Transverse colon (tissue), 4 donors: ENCODE measurements around the gene DIS3L2. TPM values are rescaled to one million over a fixed set of nuclear protein-coding genes. Genes with fewer than 3 reads are reported as not detected.
"Not testable (repeated sequence)": the region's sequence is repeated elsewhere in the genome, so short reads cannot be mapped to it uniquely, and the experiment has no call there.

Source experiments
- DNase-seq: peaks from one replicate; pipeline ENCODE4 v3.0.0-alpha.2; 2019
- H3K27ac ChIP-seq, 4 donors: fragments of 200-600 bp; sonication (generic); 2 replicates each; pipeline ENCODE4 v1.5.1; 2016 to 2018; ENCODE audit warnings: inconsistent platforms in 4 of 4
- H3K27me3 ChIP-seq: fragments of 200-600 bp; sonication (generic); 2 replicates; pipeline ENCODE4 v1.5.1; 2017; ENCODE audit warnings: inconsistent platforms
- H3K36me3 ChIP-seq, 4 donors: fragments of 200-600 bp; sonication (generic); 2 replicates each; pipeline ENCODE4 v1.5.1; 2017 to 2019; ENCODE audit warnings: inconsistent platforms in 4 of 4
- H3K4me1 ChIP-seq, 4 donors: fragments of 200-600 bp; sonication (generic); 2 replicates each; pipeline ENCODE4 v1.5.1; 2017 to 2020; ENCODE audit warnings: inconsistent platforms in 4 of 4
- H3K4me3 ChIP-seq, 4 donors: fragments of 200-600 bp; sonication (generic); 1 replicate in 1 of 4; 2 replicates in 3 of 4; pipeline versions ENCODE4 v1.5.1 to v1.6.1; 2017 to 2019; ENCODE audit warnings: inconsistent platforms in 4 of 4
- H3K9me3 ChIP-seq, 2 donors: fragments of 200-600 bp; sonication (generic); 2 replicates each; pipeline ENCODE4 v1.5.1; 2017 to 2019; ENCODE audit warnings: inconsistent platforms in 2 of 2
- EP300 ChIP-seq: sonication (generic); formaldehyde crosslinking; IDR thresholded peaks from one replicate; pipeline ENCODE4 v1.6.1; 2017; ENCODE audit warnings: antibody characterized with exemption, low read depth
- POLR2A ChIP-seq: fragments of 450-650 bp; IDR thresholded peaks from one replicate; pipeline ENCODE4 v1.6.1; 2016; ENCODE audit warnings: antibody characterized with exemption, mild to moderate bottlenecking, moderate library complexity
- POLR2AphosphoS5 ChIP-seq, 3 donors: sonication (generic); formaldehyde crosslinking; IDR thresholded peaks; one replicate each; pipeline ENCODE4 v1.6.1; 2016; ENCODE audit warnings: antibody characterized with exemption in 3 of 3
- WGBS, 2 donors: methylation state at CpG; one replicate each; pipeline ENCODE4 v1.1.5; 2018; ENCODE audit warnings: low coverage in 1 of 2; 5-methylcytosine and 5-hydroxymethylcytosine counted together
- in situ Hi-C, 4 donors: fragments of 200-750 bp; cut with MboI; loops; one replicate each; pipeline versions ENCODE4 v1.15.0 to v1.15.1; 2017; ENCODE audit warnings: low sequenced_read_pairs in 3 of 4, low pct_ligation_motif_present in 1 of 4, low pct_unique_long_range_greater_than_20kb in 1 of 4
- intact Hi-C: fragments of 100-400 bp; cut with DNase I; formaldehyde crosslinking; loops from one replicate; pipeline ENCODE4 v1.15.1; 2023; ENCODE audit warnings: low total_unique reads
- total RNA-seq, 4 donors: library from RNA; depleted of rRNA; stranded (reverse); fragments of >200 nt; gene quantifications; one replicate each; pipeline ENCODE4 v1.1.0, GENCODE V29; 2016
- TF ChIP-seq, protein P1 (sequence below), 5 experiments: fragments of 200-600 bp in 3 of 5; fragments of 450-650 bp in 2 of 5; sonication (generic) in 3 of 5; IDR thresholded peaks; 1 replicate in 2 of 5; 2 replicates in 3 of 5; pipeline ENCODE4 v1.5.1; 2016 to 2017; ENCODE audit warnings: antibody characterized with exemption in 5 of 5, inconsistent platforms in 3 of 5, mild to moderate bottlenecking in 2 of 5, moderate library complexity in 1 of 5

DIS3L2 gene
- total RNA-seq, 4 donors from 2014 or later, result 24.7 to 99.9 (median 51.2) TPM

DNA sequence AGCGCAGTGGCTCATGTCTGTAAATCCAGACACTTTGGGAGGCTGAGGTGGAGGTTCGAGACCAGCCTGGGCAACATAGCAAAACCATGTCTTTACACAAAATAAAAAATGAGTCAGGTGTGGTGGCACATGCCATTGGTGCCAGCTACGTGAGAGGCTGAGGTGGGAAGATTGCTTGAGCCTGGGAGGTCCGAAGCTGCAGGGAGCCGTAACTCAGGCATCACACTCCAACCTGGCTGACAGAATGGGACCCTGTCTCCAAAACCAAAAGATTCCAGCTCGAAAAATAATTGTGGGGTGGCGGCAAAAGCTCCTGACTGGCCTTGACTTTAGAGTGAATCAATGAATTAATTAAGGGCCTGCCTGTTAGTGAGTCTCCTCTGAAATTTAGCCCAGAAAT, 415.8 kb downstream of the DIS3L2 start:
- no peak for DNase-seq
- Histone ChIP-seq H3K27me3 (peaks cover 13% of the 10 kb centered on the region), H3K36me3 (no peaks in the 10 kb centered on the region), H3K4me3 (no peak overlapping the region), H3K4me1 (no peaks in the 10 kb centered on the region), H3K9me3 (no peaks in the 10 kb centered on the region), H3K27ac (no peak overlapping the region)
- 83 to 90% methylated on average over 3 to 7 of the region's 7 CpGs for WGBS, 2 donors
- TF ChIP-seq POLR2A (no peak), EP300 (no peak), POLR2AphosphoS5 (IDR thresholded peaks at IDR 0.05) (no peak)
- TF ChIP-seq, protein P1, sequence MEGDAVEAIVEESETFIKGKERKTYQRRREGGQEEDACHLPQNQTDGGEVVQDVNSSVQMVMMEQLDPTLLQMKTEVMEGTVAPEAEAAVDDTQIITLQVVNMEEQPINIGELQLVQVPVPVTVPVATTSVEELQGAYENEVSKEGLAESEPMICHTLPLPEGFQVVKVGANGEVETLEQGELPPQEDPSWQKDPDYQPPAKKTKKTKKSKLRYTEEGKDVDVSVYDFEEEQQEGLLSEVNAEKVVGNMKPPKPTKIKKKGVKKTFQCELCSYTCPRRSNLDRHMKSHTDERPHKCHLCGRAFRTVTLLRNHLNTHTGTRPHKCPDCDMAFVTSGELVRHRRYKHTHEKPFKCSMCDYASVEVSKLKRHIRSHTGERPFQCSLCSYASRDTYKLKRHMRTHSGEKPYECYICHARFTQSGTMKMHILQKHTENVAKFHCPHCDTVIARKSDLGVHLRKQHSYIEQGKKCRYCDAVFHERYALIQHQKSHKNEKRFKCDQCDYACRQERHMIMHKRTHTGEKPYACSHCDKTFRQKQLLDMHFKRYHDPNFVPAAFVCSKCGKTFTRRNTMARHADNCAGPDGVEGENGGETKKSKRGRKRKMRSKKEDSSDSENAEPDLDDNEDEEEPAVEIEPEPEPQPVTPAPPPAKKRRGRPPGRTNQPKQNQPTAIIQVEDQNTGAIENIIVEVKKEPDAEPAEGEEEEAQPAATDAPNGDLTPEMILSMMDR (IDR thresholded peaks at IDR 0.05), result no peak
- intact Hi-C loops (no loop called here), in situ Hi-C loops (no loop called here)

DNA sequence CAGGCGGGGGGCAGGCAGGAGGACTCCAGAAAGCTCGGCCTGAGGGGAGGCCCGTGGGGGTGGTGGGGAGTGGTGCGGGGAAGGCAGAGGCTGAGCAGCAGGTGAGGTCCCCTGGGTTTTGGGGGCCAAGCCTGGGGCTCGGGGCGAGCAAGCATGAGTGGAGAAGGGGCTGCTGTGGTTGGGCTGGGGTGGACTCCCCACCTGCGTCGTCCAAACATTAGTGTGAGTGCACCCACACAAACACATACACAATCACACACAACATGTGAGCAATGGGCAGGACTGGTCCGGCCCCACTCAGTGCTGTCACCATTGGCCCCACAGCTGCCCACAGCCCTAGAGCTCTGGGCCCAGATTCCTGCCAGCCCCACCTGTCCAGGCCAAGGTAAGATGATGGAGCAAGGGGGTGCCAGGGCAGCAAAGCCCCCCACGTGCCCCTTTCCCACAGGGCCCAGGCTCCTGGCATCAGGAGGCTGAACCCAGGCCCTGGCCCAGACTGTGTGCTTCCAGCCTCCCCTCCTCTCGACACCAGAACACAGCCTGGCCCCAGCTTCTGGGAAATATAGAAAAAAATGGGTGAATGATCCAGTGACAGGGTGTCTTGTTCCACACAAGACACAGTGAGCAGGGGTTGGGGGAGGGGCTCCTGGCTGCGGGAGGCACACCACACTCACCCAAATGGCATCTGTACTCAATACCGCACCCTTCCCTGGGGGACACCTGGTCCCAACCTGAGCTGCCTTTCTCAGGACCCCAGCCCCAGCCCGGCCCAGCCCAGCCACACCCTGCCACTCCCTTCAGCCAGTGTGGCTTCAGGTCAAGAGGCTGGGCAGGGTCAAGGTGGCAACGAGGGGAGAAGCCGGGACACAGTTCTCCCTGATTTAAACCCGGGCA, 416.6 kb downstream of the DIS3L2 start:
- in situ Hi-C loops (no loop called here), intact Hi-C loops (no loop called here)
- Histone ChIP-seq H3K27ac (no peak overlapping the region), H3K27me3 (peaks cover 20% of the 10 kb centered on the region), H3K9me3 (no peaks in the 10 kb centered on the region), H3K36me3 (no peaks in the 10 kb centered on the region), H3K4me3 (no peak overlapping the region), H3K4me1 (no peaks in the 10 kb centered on the region)
- DNase-seq, result no peak
- TF ChIP-seq POLR2A (no peak), POLR2AphosphoS5 (IDR thresholded peaks at IDR 0.05) (no peak), EP300 (no peak)
- TF ChIP-seq, protein P1 (IDR thresholded peaks at IDR 0.05), result no peak
- 63 to 80% methylated on average over 1 to 16 of the region's 17 CpGs for WGBS, 2 donors

DNA sequence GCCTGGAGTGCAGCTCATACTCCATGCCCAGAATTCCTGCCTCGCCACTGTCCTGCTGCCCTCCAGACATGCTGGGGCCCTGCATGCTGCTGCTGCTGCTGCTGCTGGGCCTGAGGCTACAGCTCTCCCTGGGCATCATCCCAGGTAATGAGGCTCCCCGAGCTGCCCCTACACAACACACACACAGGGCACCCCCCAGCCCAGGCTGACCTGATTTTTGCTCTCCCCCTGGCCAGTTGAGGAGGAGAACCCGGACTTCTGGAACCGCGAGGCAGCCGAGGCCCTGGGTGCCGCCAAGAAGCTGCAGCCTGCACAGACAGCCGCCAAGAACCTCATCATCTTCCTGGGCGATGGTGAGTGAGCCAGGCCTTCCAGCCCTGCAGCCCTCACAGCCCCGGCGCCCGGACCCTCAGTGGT, 417.2 kb downstream of the DIS3L2 start, which contains the start of gene ALPP:
Gene ALPP (plus strand): TSS at position 17 of the 417 bp plus-strand sequence. CDS start 52 bp downstream, at position 69.
- H3K9me3 ChIP-seq, H3K27ac ChIP-seq, DNase-seq, H3K36me3 ChIP-seq, H3K4me1 ChIP-seq, H3K4me3 ChIP-seq, intact Hi-C loops, in situ Hi-C loops: not testable (repeated sequence)
- H3K27me3 ChIP-seq, result peaks cover 27% of the 10 kb centered on the region
- WGBS, 2 donors, result 82% methylated on average over 10 of the region's 12 CpGs; no CpG with 5 or more reads in 1 of the 2 donors

DNA sequence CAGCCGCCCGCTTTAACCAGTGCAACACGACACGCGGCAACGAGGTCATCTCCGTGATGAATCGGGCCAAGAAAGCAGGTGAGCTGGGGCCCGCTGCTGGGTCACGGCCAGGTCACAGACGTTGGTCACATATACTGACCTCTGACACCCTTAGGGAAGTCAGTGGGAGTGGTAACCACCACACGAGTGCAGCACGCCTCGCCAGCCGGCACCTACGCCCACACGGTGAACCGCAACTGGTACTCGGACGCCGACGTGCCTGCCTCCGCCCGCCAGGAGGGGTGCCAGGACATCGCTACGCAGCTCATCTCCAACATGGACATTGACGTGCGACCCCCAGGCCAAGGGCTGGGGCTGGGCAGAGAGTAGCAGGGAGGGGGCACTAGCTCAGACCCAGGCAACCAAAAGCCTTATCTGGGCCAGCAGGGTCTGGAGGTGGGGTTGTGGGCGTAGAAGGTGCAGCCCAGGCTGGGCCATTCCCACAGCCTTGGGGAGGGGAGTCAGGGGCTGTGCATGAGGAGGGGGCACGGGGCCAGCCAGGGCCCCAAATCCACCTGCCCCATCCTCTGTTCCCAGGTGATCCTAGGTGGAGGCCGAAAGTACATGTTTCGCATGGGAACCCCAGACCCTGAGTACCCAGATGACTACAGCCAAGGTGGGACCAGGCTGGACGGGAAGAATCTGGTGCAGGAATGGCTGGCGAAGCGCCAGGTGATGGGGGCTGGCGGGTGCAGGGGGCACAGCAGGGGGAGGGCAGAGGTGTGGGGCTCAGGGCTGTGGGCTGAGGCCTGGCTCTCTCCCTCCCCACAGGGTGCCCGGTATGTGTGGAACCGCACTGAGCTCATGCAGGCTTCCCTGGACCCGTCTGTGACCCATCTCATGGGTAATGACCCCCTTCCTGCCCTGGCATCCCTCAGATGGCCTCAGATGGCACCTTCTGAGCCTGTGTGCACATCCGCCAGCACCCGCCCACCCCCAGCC, 418.4 kb downstream of the DIS3L2 start:
- H3K36me3 ChIP-seq, H3K4me3 ChIP-seq, H3K27ac ChIP-seq, DNase-seq, H3K4me1 ChIP-seq, in situ Hi-C loops, intact Hi-C loops, H3K9me3 ChIP-seq: not testable (repeated sequence)
- WGBS, 2 donors, result 86 to 87% methylated on average over 4 to 29 of the region's 41 CpGs
- H3K27me3 ChIP-seq, result peaks cover 38% of the 10 kb centered on the region

DNA sequence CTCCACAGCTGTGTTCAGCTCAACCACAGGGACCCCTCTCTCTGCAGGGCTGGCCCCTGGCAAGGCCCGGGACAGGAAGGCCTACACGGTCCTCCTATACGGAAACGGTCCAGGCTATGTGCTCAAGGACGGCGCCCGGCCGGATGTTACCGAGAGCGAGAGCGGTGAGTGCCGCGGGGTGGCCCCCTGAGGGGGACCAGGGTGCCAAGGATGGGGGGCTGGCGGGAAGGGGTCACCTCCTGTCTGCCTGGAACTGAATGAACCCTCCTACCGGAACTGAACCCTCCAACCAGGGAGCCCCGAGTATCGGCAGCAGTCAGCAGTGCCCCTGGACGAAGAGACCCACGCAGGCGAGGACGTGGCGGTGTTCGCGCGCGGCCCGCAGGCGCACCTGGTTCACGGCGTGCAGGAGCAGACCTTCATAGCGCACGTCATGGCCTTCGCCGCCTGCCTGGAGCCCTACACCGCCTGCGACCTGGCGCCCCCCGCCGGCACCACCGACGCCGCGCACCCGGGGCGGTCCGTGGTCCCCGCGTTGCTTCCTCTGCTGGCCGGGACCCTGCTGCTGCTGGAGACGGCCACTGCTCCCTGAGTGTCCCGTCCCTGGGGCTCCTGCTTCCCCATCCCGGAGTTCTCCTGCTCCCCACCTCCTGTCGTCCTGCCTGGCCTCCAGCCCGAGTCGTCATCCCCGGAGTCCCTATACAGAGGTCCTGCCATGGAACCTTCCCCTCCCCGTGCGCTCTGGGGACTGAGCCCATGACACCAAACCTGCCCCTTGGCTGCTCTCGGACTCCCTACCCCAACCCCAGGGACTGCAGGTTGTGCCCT, 419.9 kb downstream of the DIS3L2 start:
- peaks cover 52% of the 10 kb centered on the region for H3K27me3 ChIP-seq
- intact Hi-C loops, in situ Hi-C loops, H3K36me3 ChIP-seq, H3K27ac ChIP-seq, DNase-seq, H3K4me3 ChIP-seq, H3K9me3 ChIP-seq, H3K4me1 ChIP-seq: not testable (repeated sequence)
- 68% methylated on average over 35 of the region's 59 CpGs; no CpG with 5 or more reads in 1 of the 2 donors for WGBS, 2 donors
